Liver (tissue), 9 donors: ENCODE data around the gene ZNF536. TPM values are rescaled to one million over a fixed set of nuclear protein-coding genes. Genes with fewer than 3 reads are reported as not detected.
"Not testable (repeated sequence)": the region's sequence is repeated elsewhere in the genome, so short reads cannot be mapped to it uniquely, and the experiment has no call there.

Experiments
- DNase-seq: peaks from one replicate; pipeline ENCODE4 v3.0.0-alpha.2; 2017; ENCODE audit warnings: low spot score
- H3K27ac ChIP-seq, 2 donors: one replicate each; pipeline ENCODE4 v1.7.0; 2013; ENCODE audit warnings: inconsistent platforms in 2 of 2, low read length in 2 of 2, control low read depth in 1 of 2, low read depth in 1 of 2, mild to moderate bottlenecking in 1 of 2
- H3K27me3 ChIP-seq, 4 donors: one replicate each; pipeline versions ENCODE4 v1.6.1 to v1.7.0; 2013; ENCODE audit warnings: low read length in 3 of 4, inconsistent platforms in 1 of 4, mild to moderate bottlenecking in 1 of 4, moderate library complexity in 1 of 4; ENCODE audit not compliant: control insufficient read depth in 4 of 4, insufficient read depth in 4 of 4
- H3K36me3 ChIP-seq, 4 donors: one replicate each; pipeline versions ENCODE4 v1.6.1 to v1.7.0; 2013; ENCODE audit warnings: low read length in 3 of 4, mild to moderate bottlenecking in 3 of 4, low read depth in 1 of 4, moderate library complexity in 1 of 4; ENCODE audit not compliant: control insufficient read depth in 4 of 4, insufficient read depth in 3 of 4
- H3K4me1 ChIP-seq, 4 donors: one replicate each; pipeline versions ENCODE4 v1.6.1 to v1.7.0; 2013; ENCODE audit warnings: low read length in 3 of 4, mild to moderate bottlenecking in 3 of 4, moderate library complexity in 1 of 4; ENCODE audit not compliant: control insufficient read depth in 4 of 4, insufficient read depth in 4 of 4
- H3K4me3 ChIP-seq, 3 donors: one replicate each; pipeline versions ENCODE4 v1.6.1 to v1.7.0; 2013; ENCODE audit warnings: low read length in 3 of 3, control low read depth in 1 of 3, low read depth in 1 of 3, mild to moderate bottlenecking in 1 of 3
- H3K9ac ChIP-seq, 2 donors: one replicate each; pipeline ENCODE4 v1.7.0; 2013; ENCODE audit warnings: low read length in 2 of 2, mild to moderate bottlenecking in 2 of 2, moderate library complexity in 2 of 2, control low read depth in 1 of 2, low read depth in 1 of 2
- H3K9me3 ChIP-seq, 4 donors: one replicate each; pipeline versions ENCODE4 v1.6.1 to v1.7.0; 2013; ENCODE audit warnings: low read length in 3 of 4; ENCODE audit not compliant: control insufficient read depth in 4 of 4
- ATF3 ChIP-seq: IDR thresholded peaks from 2 replicates; pipeline ENCODE4 v1.6.1; 2016; ENCODE audit warnings: antibody characterized with exemption
- CTCF ChIP-seq: fragments of 150-350 bp; IDR thresholded peaks from 2 replicates; pipeline ENCODE4 v1.5.1; 2017; ENCODE audit warnings: improper control_type of control experiment, low read depth, low read length; ENCODE audit not compliant: missing input control
- EGR1 ChIP-seq, 2 donors: IDR thresholded peaks; 2 replicates each; pipeline ENCODE4 v1.6.1; 2016 to 2018; ENCODE audit warnings: antibody characterized with exemption in 2 of 2, low read depth in 2 of 2
- FOXA1 ChIP-seq: IDR thresholded peaks from 2 replicates; pipeline ENCODE4 v1.6.1; 2016; ENCODE audit warnings: antibody characterized with exemption
- FOXA2 ChIP-seq: IDR thresholded peaks from 2 replicates; pipeline ENCODE4 v1.6.1; 2016; ENCODE audit warnings: antibody characterized with exemption
- GABPA ChIP-seq, 2 donors: IDR thresholded peaks in 1 of 2; conservative IDR thresholded peaks in 1 of 2; 2 replicates each; pipeline ENCODE4 v1.6.1; 2016; ENCODE audit warnings: antibody characterized with exemption in 2 of 2, mild to moderate bottlenecking in 1 of 2, moderate library complexity in 1 of 2
- HNF4A ChIP-seq, 2 donors: conservative IDR thresholded peaks; 2 replicates each; pipeline ENCODE4 v1.6.1; 2016; ENCODE audit warnings: antibody characterized with exemption in 2 of 2, mild to moderate bottlenecking in 2 of 2
- JUND ChIP-seq, 2 donors: IDR thresholded peaks; 2 replicates each; pipeline ENCODE4 v1.6.1; 2016; ENCODE audit warnings: antibody characterized with exemption in 2 of 2
- MAX ChIP-seq: IDR thresholded peaks from 2 replicates; pipeline ENCODE4 v1.6.1; 2016; ENCODE audit warnings: antibody characterized with exemption
- NR2F2 ChIP-seq: IDR thresholded peaks from 2 replicates; pipeline ENCODE4 v1.6.1; 2016; ENCODE audit warnings: antibody characterized with exemption
- RAD21 ChIP-seq, 2 donors: IDR thresholded peaks; 2 replicates each; pipeline ENCODE4 v1.6.1; 2016; ENCODE audit warnings: antibody characterized with exemption in 2 of 2, mild to moderate bottlenecking in 2 of 2
- REST ChIP-seq: IDR thresholded peaks from 2 replicates; pipeline ENCODE4 v1.6.1; 2016; ENCODE audit warnings: antibody characterized with exemption, mild to moderate bottlenecking
- RXRA ChIP-seq, 2 donors: IDR thresholded peaks; 2 replicates each; pipeline ENCODE4 v1.6.1; 2017 to 2018; ENCODE audit warnings: antibody characterized with exemption in 2 of 2, mild to moderate bottlenecking in 1 of 2
- TAF1 ChIP-seq: conservative IDR thresholded peaks from 2 replicates; pipeline ENCODE4 v1.6.1; 2016; ENCODE audit warnings: antibody characterized with exemption, mild to moderate bottlenecking
- YY1 ChIP-seq: IDR thresholded peaks from 2 replicates; pipeline ENCODE4 v1.6.1; 2016; ENCODE audit warnings: antibody characterized with exemption, mild to moderate bottlenecking
- WGBS: extraction: QIAGEN DNeasy Blood & Tissue Kit; methylation state at CpG from one replicate; pipeline ENCODE4 v1.1.7; 2013; 5-methylcytosine and 5-hydroxymethylcytosine counted together
- polyA plus RNA-seq, 2 donors: library from polyadenylated mRNA; stranded (reverse) in 1 of 2; unstranded in 1 of 2; fragments of 200-250 nt in 1 of 2; fragments of >200 nt in 1 of 2; fragmentation: Nextera tagmentation in 1 of 2; extraction: Ambion mirVana in 1 of 2; gene quantifications; one replicate each; pipeline versions ENCODE4 v1.2.1 to v1.2.3, GENCODE V29; 2013 to 2015
- total RNA-seq, 2 donors: library from RNA; depleted of rRNA; stranded (reverse); fragments of >200 nt; gene quantifications; one replicate each; pipeline ENCODE4 v1.2.3, GENCODE V29; 2014
- donor health status: healthy.
- donor health status: healthy.
- donor health status: healthy.
- donor health status: healthy.
- donor health status: healthy.

Gene ZNF536
- total and polyA plus RNA-seq, 4 donors: 0.02 to 0.17 (median 0.08) TPM

- no peak for TF ChIP-seq CTCF
These were observed 73.2 kb downstream of the ZNF536 start (continued) for GRCh38 chr19:30445385-30445784.

GRCh38 chr19:30446120-30446519 lies 73.9 kb downstream of the ZNF536 start:
- H3K9ac ChIP-seq, H3K9me3 ChIP-seq, H3K4me1 ChIP-seq, H3K36me3 ChIP-seq, DNase-seq, H3K27ac ChIP-seq, H3K27me3 ChIP-seq, H3K4me3 ChIP-seq: not testable (repeated sequence)
- WGBS: 91% methylated on average over 9 of the region's 9 CpGs

GRCh38 chr19:30446850-30447552 lies 74.8 kb downstream of the ZNF536 start:
- no peak overlapping the region for H3K4me3 ChIP-seq
- no peaks in the 10 kb centered on the region for H3K9me3 ChIP-seq
- H3K27ac ChIP-seq: no peak overlapping the region
- 68% methylated on average over 10 of the region's 10 CpGs for WGBS
- TF ChIP-seq RXRA (IDR thresholded peaks at IDR 0.05) (no peak), FOXA1 (no peak), NR2F2 (no peak), HNF4A (conservative IDR thresholded peaks at IDR 0.05) (no peak), ATF3 (no peak), MAX (no peak), GABPA (IDR thresholded peaks at IDR 0.05 in 1 of 2, conservative IDR thresholded peaks at IDR 0.05 in 1 of 2) (no peak), REST (no peak), EGR1 (IDR thresholded peaks at IDR 0.05; ENCODE audit: low read depth in 2 of 2) (no peak), TAF1 (no peak), RAD21 (IDR thresholded peaks at IDR 0.05) (no peak), JUND (IDR thresholded peaks at IDR 0.05) (no peak), CTCF (no peak), YY1 (no peak), FOXA2 (no peak)
- DNase-seq: no peak
- peaks cover 0 to 2% (median 0%) of the 10 kb centered on the region in 4 donors for H3K27me3 ChIP-seq
- no peaks in the 10 kb centered on the region for H3K4me1 ChIP-seq
- no peak overlapping the region for H3K9ac ChIP-seq
- H3K36me3 ChIP-seq: no peaks in the 10 kb centered on the region
